Heart right ventricle (tissue), 16 donors: ENCODE data around the gene PABPC1L. TPM values are rescaled to one million over a fixed set of nuclear protein-coding genes. Genes with fewer than 3 reads are reported as not detected.

ENCODE experiments used
- ATAC-seq, 8 donors: fragments of 200-7000 bp; cut with Tn5 transposase; one replicate each; pipeline ENCODE4 v1.9.1; 2020; ENCODE audit warnings: mild to moderate bottlenecking in 8 of 8, moderate library complexity in 8 of 8, moderate number of reproducible peaks in 1 of 8
- DNase-seq, 2 donors: peaks; one replicate each; pipeline ENCODE4 v3.0.0-alpha.2; 2020
- H3K27ac ChIP-seq, 10 donors: fragments of 200-600 bp; sonication (generic) in 2 of 10; one replicate each; pipeline versions ENCODE4 v1.5.0 to v1.8.0; 2020 to 2022; ENCODE audit warnings: mild to moderate bottlenecking in 3 of 10
- H3K27me3 ChIP-seq, 7 donors: fragments of 200-600 bp; one replicate each; pipeline ENCODE4 v1.8.0; 2021 to 2022; ENCODE audit warnings: mild to moderate bottlenecking in 2 of 7
- H3K36me3 ChIP-seq, 9 donors: fragments of 200-600 bp; sonication (generic) in 1 of 9; one replicate each; pipeline versions ENCODE4 v1.5.0 to v1.8.0; 2020 to 2022; ENCODE audit warnings: mild to moderate bottlenecking in 2 of 9
- H3K4me1 ChIP-seq, 9 donors: fragments of 200-600 bp; sonication (generic) in 1 of 9; one replicate each; pipeline versions ENCODE4 v1.5.0 to v1.8.0; 2020 to 2022; ENCODE audit warnings: mild to moderate bottlenecking in 4 of 9
- H3K4me3 ChIP-seq, 10 donors: fragments of 200-600 bp; sonication (generic) in 2 of 10; one replicate each; pipeline versions ENCODE4 v1.5.0 to v1.8.0; 2020 to 2022; ENCODE audit warnings: mild to moderate bottlenecking in 7 of 10, moderate library complexity in 2 of 10
- H3K9me3 ChIP-seq, 11 donors: fragments of 200-600 bp in 10 of 11; sonication (generic) in 2 of 11; one replicate each; pipeline versions ENCODE4 v1.5.0 to v1.8.0; 2013 to 2022; ENCODE audit warnings: mild to moderate bottlenecking in 2 of 11, control low read depth in 1 of 11, moderate library complexity in 1 of 11
- WGBS, 2 donors: extraction: QIAGEN DNeasy Blood & Tissue Kit; methylation state at CpG; one replicate each; pipeline ENCODE4 v1.1.7; 2013; ENCODE audit warnings: inconsistent platforms in 1 of 2; 5-methylcytosine and 5-hydroxymethylcytosine counted together
- intact Hi-C, 10 donors: fragments of 100-400 bp; cut with DNase I; formaldehyde crosslinking; loops; one replicate each; pipeline versions ENCODE4 v1.11.1 to v1.14.2; 2022
- polyA plus RNA-seq, 2 donors: library from polyadenylated mRNA; stranded (reverse); fragments of 200-250 nt; gene quantifications; one replicate each; pipeline ENCODE4 v1.2.3, GENCODE V29; 2013
- total RNA-seq, 10 donors: library from RNA; stranded (reverse); fragmentation: NEBNext Ultra II Directional in 3 of 10; extraction: Animal tissue kit (Norgen Biotek cat#: 25700) in 3 of 10; gene quantifications; one replicate each; pipeline versions ENCODE4 v1.2.1 to v1.2.4, GENCODE V29; 2021 to 2023
- TF ChIP-seq, protein P1 (sequence below), 9 donors: fragments of 200-600 bp; sonication (generic) in 2 of 9; IDR thresholded peaks; one replicate each; pipeline versions ENCODE4 v1.5.0 to v1.8.0; 2021 to 2022; ENCODE audit warnings: antibody characterized with exemption in 9 of 9, mild to moderate bottlenecking in 5 of 9, moderate library complexity in 1 of 9
- donor health status: Arrhythmogenic right ventricular cardiomyopathy.
- donor health status: ischemic (EF 13 %, LVEDD 7.1; RV severe dilation, severe dysfunction).
- donor health status: healthy with polysubstance abuse.
- donor health status: DM: no; HTN: yes; CAD: no.
- donor health status: DM: no; HTN: no; CAD: no.
- donor health status: ischemic (EF 25% LVEDD 6.9; RV normal size, moderate dysfunction).
- donor health status: ischemic (EF 25% LVEDD 5.7; RV mildly dilated, moderate dysfunction).
- donor health status: healthy.
- donor health status: DM: yes; HTN: yes; CAD: no.
- donor health status: Ischemic cardiomyopathy.
- donor health status: ischemic (EF 35%, LVEDD 5.7; RV mildly dilated, moderate dysfunction).
- donor health status: nonischemic (EF 11% LVEDD 7.7; RV severe dilation, severe dysfunction).
- donor health status: DM: yes; HTN: yes; CAD: no.
- donor health status: PGD.
- donor health status: ischemic (EF 29% LVEDD 5.4; RV normal size, mild dysfunction).
- donor health status: nonischemic (EF 23%, LVEDD 6.1; RV moderate dilation, normal function).

The PABPC1L gene
- total and polyA plus RNA-seq, 12 donors: 0.89 to 14.3 (median 1.9) TPM

DNA sequence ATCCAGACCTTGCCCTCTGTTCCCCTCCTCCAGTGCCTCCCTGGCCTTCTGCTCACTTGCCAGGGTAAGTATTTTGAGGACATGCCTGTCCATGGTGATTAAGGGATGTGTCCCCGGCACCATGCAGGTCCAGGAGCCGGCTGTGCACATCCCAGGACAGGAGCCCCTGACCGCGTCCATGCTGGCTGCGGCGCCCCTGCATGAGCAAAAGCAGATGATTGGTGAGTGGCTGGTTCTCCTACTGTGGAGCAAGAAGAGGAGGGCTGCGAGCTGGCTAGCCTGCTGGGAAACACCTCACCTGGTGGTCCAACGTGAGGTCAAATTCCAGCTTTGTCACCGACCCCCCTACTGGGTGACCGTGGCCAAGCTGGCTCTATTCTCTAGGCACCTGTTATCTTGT, 26.6 kb downstream of the PABPC1L start:
- no peak overlapping the region for H3K27ac ChIP-seq
- no peak for ATAC-seq
- H3K4me1 ChIP-seq: peaks cover 0 to 4% (median 0%) of the 10 kb centered on the region in 9 donors
- no peak for DNase-seq
- WGBS, 2 donors: 92 to 96% methylated on average over 10 of the region's 10 CpGs
- no peaks in the 10 kb centered on the region for H3K27me3 ChIP-seq
- intact Hi-C loops: no loop called here
- H3K9me3 ChIP-seq: no peaks in the 10 kb centered on the region
- peaks cover 0 to 74% (median 0%) of the 10 kb centered on the region in 9 donors for H3K36me3 ChIP-seq
- TF ChIP-seq, protein P1, sequence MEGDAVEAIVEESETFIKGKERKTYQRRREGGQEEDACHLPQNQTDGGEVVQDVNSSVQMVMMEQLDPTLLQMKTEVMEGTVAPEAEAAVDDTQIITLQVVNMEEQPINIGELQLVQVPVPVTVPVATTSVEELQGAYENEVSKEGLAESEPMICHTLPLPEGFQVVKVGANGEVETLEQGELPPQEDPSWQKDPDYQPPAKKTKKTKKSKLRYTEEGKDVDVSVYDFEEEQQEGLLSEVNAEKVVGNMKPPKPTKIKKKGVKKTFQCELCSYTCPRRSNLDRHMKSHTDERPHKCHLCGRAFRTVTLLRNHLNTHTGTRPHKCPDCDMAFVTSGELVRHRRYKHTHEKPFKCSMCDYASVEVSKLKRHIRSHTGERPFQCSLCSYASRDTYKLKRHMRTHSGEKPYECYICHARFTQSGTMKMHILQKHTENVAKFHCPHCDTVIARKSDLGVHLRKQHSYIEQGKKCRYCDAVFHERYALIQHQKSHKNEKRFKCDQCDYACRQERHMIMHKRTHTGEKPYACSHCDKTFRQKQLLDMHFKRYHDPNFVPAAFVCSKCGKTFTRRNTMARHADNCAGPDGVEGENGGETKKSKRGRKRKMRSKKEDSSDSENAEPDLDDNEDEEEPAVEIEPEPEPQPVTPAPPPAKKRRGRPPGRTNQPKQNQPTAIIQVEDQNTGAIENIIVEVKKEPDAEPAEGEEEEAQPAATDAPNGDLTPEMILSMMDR (IDR thresholded peaks at IDR 0.05): no peak
- no peak overlapping the region for H3K4me3 ChIP-seq

DNA sequence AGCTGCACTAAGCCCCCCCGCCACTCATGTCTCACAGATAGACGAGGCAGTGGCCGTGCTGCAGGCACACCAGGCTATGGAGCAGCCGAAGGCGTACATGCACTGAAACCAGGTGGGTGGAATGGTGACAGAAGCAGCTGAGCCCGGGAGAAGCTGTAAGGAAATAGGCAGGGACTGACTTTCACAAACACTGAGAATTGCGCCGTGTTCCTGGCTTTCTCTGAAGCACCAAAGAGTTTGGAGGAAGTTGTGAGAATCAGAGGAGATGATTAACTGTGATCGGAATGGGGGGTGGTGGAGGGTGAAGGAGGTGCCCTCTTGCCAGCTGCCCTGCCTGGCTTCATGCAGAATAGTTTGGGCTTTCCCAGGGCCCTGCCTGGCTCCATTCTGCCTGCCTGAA, 28.8 kb downstream of the PABPC1L start:
- 74 to 78% methylated on average over 9 of the region's 9 CpGs for WGBS, 2 donors

DNA sequence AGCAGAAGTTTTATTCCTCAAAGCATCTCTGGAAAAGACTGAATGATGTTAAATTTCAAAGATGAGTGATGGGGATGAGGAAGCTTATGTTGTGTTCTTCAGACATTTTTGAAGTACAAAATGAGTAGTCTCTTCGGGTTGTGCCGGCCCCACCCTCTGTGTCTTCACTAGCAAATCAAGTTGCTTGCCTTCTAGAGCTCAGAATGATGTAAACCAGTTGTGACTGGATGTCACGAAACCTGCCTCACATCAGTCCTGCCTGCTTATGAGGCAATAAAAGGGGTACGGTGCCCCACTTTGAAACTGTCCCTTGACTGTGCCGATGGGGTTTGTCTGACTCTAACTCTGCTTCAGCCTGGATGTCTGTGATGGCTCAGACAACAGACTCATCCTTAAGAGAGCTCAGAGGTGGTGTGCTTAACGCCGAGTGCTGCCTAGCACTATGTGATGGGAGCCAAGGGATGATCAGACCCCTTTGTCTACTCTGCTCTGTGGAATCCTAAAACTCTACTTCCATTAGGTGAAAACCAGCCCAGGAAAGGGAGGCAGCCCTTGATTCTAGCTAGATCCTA, 31.3 kb downstream of the PABPC1L start:
- intact Hi-C loops: no loop called here
- DNase-seq (no peak), ATAC-seq (no peak)
- H3K4me1 ChIP-seq: peaks cover 0 to 10% (median 0%) of the 10 kb centered on the region in 9 donors
- peaks cover 0 to 87% (median 19%) of the 10 kb centered on the region in 9 donors for H3K36me3 ChIP-seq
- no peaks in the 10 kb centered on the region for H3K27me3 ChIP-seq
- WGBS, 2 donors: 87 to 88% methylated on average over 7 of the region's 7 CpGs
- TF ChIP-seq, protein P1 (IDR thresholded peaks at IDR 0.05): no peak
- H3K27ac ChIP-seq: no peak overlapping the region
- no peak overlapping the region for H3K4me3 ChIP-seq
- H3K9me3 ChIP-seq: no peaks in the 10 kb centered on the region

More for the DNA sequence above, 28.8 kb downstream of the PABPC1L start:
- Histone ChIP-seq H3K27ac (peak overlapping the region in 2 of 10 donors; percentile 26 to 31), H3K27me3 (no peaks in the 10 kb centered on the region), H3K4me1 (peaks cover 0 to 4% (median 0%) of the 10 kb centered on the region in 9 donors), H3K9me3 (no peaks in the 10 kb centered on the region), H3K4me3 (no peak overlapping the region), H3K36me3 (peaks cover 0 to 79% (median 13%) of the 10 kb centered on the region in 9 donors)
- intact Hi-C loops: no loop called here
- ATAC-seq (no peak), DNase-seq (no peak)
- TF ChIP-seq, protein P1 (IDR thresholded peaks at IDR 0.05): no peak

DNA sequence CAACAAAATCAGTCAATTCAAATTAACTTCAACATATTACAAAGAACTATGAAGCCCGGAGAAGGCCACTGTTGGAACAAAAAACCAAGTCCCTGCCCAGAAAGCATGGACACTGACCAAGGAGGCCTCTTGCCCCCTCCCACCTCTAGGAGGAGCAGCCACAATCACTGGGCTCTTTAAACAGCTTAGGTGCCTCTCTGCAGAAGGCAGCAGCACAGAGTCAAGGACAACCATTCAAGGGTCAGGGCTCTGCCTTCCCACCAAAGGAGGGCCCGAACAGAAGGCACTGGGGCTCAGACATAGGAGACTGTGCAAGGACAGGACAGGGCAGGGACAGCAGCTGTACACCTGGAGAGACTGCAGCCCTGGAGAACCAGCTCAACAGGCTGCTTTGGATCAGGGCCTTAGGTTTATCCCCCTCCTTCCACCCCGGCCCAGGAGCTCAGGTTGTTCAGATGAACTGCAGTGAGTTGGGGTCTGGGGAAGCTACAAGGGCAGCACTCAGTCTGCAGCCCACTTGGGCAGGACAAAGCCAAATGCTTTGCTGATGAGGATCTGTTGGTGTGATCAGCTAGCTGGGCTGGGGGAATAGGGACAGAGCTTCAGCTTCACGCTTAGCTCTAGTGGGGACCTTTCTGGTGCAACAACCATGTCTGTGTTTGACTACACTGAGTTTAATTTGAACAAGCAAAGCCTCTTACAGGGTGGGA, 32.6 kb downstream of the PABPC1L start:
- intact Hi-C loops: no loop called here
- Histone ChIP-seq H3K4me3 (peak overlapping the region in 1 of 10 donors; percentile 20), H3K27ac (no peak overlapping the region), H3K36me3 (peaks cover 3 to 91% (median 21%) of the 10 kb centered on the region in 9 donors), H3K27me3 (no peaks in the 10 kb centered on the region), H3K4me1 (peaks cover 0 to 10% (median 0%) of the 10 kb centered on the region in 9 donors), H3K9me3 (no peaks in the 10 kb centered on the region)
- peak in 5 of 8 donors; percentile 13 to 62 (median 46) for ATAC-seq
- DNase-seq: no peak
- TF ChIP-seq, protein P1 (IDR thresholded peaks at IDR 0.05): no peak
- 82% methylated on average over 4 of the region's 4 CpGs for WGBS, 2 donors
